Femur (tissue), 1 donor: ENCODE data around the gene RSL24D1.
"Not testable (repeated sequence)": the region's sequence is repeated elsewhere in the genome, so short reads cannot be mapped to it uniquely, and the experiment has no call there.

Source experiments
- DNase-seq: peaks from one replicate; pipeline ENCODE4 v3.0.0-alpha.2; 2017

The RSL24D1 gene

DNA sequence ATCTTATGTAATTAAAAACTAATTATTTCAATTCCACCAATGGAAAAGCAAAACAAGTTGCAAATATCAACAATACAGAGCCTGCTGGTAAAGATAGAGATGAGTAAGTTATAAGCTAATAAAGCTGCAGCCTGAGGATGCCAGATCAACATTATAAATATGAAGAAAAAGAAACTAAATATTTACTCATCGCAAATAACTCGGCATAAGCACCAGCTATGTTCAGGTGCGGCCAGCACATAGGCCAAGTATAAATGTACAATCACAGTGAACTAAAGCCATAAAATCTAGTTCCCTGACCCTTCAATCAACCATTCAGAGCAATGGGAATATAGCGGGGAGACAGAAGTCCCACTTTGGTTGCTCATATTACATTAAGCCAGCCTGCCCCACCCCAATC is 7.7 kb upstream of the RSL24D1 start:
- DNase-seq, result no peak

DNA sequence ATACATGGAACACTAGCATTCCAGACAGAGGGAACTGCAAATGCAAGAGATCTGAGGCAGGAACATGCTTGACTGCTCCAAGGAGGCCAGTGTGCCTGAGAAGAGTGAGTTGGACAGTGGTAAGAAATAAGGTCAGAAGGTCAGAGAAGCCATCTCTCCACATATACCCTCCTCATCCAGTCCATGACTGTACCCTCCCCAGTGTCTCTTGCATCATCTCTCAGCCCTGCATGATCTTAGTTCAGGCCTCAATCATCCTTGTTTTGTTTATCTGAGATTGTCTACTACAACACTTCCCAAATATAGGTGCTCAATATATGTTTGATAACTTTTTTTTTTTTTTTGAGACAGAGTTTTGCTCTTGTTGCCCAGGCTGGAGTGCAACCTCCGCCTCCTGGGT is 5.5 kb upstream of the RSL24D1 start:
- no peak for DNase-seq

DNA sequence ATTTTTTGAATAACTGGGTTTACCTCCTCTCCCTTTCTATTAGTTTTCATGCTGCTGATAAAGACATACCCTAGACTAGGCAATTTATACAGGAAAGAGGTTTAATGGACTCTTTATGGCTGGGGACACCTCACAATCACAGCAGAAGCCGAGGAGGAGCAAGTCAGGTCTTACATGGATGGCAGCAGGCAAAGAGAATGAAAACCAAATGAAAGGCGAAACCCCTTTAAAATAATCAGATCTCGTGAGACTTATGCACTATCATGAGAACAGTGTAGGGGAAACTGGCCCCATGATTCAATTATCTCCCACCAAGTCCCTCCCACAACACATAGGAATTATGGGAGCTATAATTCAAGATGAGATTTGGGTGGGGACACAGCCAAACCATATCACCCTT is 2.0 kb upstream of the RSL24D1 start:
- DNase-seq, result no peak

- no peak for DNase-seq
Measured at GRCh38 chr15:55197719-55198118, 978 bp upstream of the RSL24D1 start.

DNA sequence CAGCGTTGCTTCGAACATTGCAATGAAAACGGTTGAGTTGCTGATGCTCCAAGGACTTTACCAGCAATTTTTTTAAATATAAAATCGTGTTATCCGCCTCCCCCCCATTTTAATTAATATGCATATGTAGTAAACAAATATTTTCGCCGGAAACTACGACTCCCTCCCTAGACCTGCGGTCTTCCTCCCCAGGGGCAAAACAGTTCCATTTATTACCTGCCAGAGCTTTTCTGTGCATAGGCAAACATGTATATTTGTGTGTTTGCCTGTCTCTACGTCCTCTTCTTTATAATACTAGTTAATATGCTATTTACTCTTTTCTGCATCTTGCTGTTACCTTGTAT is 593 bp upstream of the RSL24D1 start:
- no peak for DNase-seq

- no peak for DNase-seq
Measured at GRCh38 chr15:55195996-55196395, 745 bp downstream of the RSL24D1 start.

GRCh38 chr15:55194256-55194655 is 2.5 kb downstream of the RSL24D1 start:
- no peak for DNase-seq

GRCh38 chr15:55186331-55186730 is 10.4 kb downstream of the RSL24D1 start:
- DNase-seq, result no peak

DNA sequence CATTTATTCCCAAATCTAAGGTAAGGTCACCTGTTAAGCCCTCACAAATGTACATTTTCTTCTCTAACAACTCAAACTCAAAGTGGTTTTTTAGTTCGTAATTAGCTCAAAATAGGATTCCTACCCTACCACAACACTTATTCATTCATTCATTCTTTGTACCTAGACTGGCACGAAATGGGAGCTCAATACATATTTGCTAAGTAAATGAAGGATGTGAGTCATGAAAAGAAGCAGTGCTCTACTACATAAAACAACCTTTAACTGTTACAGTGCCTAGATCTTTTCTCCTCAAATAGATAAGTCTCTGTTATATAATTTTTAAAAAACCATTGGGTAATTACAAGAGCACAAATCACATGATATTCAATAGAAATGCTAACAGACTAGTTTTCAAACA is 13.1 kb downstream of the RSL24D1 start:
- DNase-seq, result no peak

DNA sequence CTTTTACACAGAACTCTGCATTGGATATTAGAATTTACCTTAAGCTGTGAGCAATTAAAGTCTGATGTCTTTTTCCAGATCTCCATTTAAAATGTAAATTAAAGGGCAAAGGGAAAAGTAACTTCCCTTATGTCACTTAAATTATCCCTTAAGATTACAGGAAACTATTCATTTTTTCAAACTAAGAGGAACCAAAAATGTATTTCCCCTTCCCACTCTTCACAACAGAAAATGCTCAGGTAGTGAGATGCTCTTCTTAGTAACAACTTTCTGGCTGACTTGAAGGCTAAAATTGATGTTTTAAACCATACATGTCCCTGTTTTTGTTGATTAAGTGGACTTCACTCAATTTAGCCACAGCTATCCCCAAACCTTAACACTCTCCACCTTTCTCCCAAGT is 17.6 kb downstream of the RSL24D1 start:
- no peak for DNase-seq

- no peak for DNase-seq
Measured at GRCh38 chr15:55170361-55170760, 26.4 kb downstream of the RSL24D1 start.

GRCh38 chr15:55168350-55168974 is 28.3 kb downstream of the RSL24D1 start:
- DNase-seq, result peak; percentile 69

- DNase-seq, result no peak
Measured at GRCh38 chr15:55164284-55164683, 32.5 kb downstream of the RSL24D1 start.

DNA sequence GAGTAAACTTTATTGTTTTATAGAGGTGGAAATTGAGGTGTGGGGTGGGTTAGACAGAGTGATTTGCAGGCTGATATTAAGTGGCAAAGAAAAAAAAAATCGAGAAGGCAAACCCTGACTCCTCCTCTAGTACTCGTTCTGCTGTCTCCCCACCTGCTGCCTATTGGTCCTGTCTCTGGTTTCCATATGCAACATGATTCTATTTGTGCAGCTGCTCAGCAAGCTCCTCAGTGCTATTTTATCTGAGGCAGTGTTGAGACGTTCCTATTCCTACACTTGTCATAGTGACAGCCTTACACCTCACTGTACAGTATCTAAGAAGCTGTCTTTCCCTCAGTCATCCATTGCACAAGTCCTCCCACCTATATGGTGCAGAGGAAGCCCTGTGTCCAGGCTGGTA is 45.1 kb downstream of the RSL24D1 start:
- DNase-seq, result no peak

- DNase-seq, result not testable (repeated sequence)
Measured at GRCh38 chr15:55143132-55143531, 53.6 kb downstream of the RSL24D1 start.

DNA sequence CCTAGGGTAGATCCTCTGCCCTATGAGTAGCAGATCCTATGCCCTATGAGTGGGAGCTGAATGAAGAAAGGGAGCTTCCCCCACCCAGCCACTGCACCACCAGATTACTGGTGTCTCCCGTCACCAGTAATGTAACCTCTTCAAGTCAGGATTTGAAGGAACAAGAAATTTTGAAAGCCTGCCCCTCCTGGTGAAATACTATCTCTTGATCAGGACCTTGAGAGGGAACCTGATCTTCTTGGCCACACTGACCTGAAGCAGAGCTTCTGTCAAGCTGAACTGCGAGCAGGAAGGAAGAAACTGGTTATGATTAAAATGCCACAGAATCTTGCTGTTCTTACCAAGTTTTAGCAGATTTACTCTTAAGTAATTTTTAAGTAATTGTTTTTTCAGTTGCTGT is 62.8 kb downstream of the RSL24D1 start:
- DNase-seq, result no peak

GRCh38 chr15:55132672-55133071 is 64.1 kb downstream of the RSL24D1 start:
- DNase-seq, result no peak
